Hepatocyte (in vitro differentiated cells): ENCODE measurements around the gene AGBL4.

ENCODE experiments used
- EZH2 ChIP-seq: fragments of 200-600 bp; sonication (generic); IDR thresholded peaks from 2 replicates; pipeline ENCODE4 v1.6.1; 2016; ENCODE audit warnings: antibody characterized with exemption, mild to moderate bottlenecking, borderline replicate concordance
- EZH2phosphoT487 ChIP-seq: fragments of 200-600 bp; sonication (generic); IDR thresholded peaks from one replicate; pipeline ENCODE4 v1.6.1; 2018; ENCODE audit warnings: antibody characterized with exemption, mild to moderate bottlenecking, low read depth, moderate library complexity; ENCODE audit not compliant: unreplicated experiment, severe bottlenecking
- TF ChIP-seq, protein P1 (sequence below): fragments of 200-600 bp; sonication (generic); IDR thresholded peaks from 2 replicates; pipeline ENCODE4 v1.5.1; 2016; ENCODE audit warnings: antibody characterized with exemption, mild to moderate bottlenecking; ENCODE audit not compliant: poor library complexity

DNA sequence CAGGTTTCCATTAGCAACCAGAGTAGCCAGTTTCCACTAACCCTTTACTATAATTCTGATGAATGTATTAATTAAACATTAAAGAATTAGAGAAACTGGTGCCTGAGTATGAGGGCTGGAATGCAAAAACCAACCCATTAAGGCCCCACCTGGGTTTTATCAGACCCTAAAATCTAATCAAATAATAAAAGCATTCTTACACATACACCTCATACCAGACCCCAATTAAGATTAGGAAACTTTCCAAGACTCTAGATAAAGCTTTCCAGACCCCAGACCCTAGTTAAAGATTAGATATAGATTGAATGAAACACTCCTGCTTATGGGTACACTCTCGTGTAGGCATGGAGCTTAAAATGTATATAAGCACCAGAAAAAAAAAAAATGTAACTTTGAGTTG lies 665.7 kb downstream of the AGBL4 start:
- no peak for TF ChIP-seq EZH2
- TF ChIP-seq, protein P1, sequence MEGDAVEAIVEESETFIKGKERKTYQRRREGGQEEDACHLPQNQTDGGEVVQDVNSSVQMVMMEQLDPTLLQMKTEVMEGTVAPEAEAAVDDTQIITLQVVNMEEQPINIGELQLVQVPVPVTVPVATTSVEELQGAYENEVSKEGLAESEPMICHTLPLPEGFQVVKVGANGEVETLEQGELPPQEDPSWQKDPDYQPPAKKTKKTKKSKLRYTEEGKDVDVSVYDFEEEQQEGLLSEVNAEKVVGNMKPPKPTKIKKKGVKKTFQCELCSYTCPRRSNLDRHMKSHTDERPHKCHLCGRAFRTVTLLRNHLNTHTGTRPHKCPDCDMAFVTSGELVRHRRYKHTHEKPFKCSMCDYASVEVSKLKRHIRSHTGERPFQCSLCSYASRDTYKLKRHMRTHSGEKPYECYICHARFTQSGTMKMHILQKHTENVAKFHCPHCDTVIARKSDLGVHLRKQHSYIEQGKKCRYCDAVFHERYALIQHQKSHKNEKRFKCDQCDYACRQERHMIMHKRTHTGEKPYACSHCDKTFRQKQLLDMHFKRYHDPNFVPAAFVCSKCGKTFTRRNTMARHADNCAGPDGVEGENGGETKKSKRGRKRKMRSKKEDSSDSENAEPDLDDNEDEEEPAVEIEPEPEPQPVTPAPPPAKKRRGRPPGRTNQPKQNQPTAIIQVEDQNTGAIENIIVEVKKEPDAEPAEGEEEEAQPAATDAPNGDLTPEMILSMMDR = no peak
- TF ChIP-seq EZH2phosphoT487 = no peak
